HFF-Myc (cell line): ENCODE data around the gene LDLRAD3.

Source experiments
- DNase-seq: peaks from one replicate; pipeline ENCODE4 v3.0.0-alpha.2; 2011; ENCODE audit warnings: low read depth; ENCODE audit errors: extremely low read depth
- H3K4me3 ChIP-seq: replicated peaks from 2 replicates; pipeline ENCODE4 v1.5.1; 2011; ENCODE audit warnings: low read depth, mild to moderate bottlenecking, control low read depth, low read length
- TF ChIP-seq, protein P1 (sequence below): IDR thresholded peaks from 2 replicates; pipeline ENCODE4 v1.5.1; 2012; ENCODE audit warnings: mild to moderate bottlenecking, low read depth, low read length, control low read depth; ENCODE audit errors: missing control alignments

LDLRAD3 gene

DNA sequence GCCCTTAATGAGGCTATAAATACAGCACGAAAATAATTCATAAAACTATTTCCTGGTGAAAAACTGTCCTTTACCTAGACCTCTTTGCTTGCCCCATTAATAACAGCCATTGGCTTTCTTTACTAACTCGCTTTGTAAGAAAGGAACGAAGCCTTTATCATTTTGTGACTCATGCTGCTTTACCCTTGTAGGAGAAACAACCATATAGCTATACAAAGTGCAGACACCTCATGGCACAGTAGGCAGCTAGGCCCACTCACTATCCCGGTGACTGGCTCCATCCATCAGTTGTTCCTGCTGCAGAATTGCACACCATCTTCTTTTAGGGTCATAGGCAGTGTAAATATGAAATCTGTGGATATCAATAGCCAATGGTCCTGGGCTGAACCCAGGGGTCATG lies 85.8 kb downstream of the LDLRAD3 start:
- TF ChIP-seq, protein P1, sequence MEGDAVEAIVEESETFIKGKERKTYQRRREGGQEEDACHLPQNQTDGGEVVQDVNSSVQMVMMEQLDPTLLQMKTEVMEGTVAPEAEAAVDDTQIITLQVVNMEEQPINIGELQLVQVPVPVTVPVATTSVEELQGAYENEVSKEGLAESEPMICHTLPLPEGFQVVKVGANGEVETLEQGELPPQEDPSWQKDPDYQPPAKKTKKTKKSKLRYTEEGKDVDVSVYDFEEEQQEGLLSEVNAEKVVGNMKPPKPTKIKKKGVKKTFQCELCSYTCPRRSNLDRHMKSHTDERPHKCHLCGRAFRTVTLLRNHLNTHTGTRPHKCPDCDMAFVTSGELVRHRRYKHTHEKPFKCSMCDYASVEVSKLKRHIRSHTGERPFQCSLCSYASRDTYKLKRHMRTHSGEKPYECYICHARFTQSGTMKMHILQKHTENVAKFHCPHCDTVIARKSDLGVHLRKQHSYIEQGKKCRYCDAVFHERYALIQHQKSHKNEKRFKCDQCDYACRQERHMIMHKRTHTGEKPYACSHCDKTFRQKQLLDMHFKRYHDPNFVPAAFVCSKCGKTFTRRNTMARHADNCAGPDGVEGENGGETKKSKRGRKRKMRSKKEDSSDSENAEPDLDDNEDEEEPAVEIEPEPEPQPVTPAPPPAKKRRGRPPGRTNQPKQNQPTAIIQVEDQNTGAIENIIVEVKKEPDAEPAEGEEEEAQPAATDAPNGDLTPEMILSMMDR, result no peak
- no peak for DNase-seq
- no peak overlapping the region for H3K4me3 ChIP-seq

DNA sequence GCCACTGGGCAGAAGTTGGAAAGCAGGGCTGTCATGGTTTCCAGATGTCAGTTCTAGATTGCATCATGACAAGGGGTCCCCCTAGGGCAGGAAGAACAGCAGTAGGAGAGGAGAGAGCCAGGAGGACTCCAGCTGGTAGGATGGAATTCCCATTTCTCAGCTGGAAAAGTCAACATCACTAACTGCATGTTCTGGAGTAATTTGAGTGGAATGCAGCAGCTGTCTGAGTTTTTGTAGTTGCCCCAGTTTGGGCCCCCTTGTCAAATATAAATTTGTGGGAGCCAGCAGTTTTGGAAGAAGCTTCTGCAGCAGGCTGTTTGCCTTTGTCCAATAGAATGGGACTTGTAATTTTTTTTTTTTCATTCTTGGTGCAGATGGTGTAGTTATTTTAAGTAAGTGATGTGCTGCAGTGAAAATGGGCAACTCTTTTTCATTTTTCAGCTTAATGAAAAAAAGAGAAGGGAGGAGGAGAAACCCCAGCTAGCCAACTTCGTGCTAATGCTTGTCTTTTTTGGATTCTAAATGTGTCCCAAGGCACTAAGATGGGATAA lies 86.9 kb downstream of the LDLRAD3 start:
- TF ChIP-seq, protein P1, result no peak
- peak; percentile 52 for DNase-seq
- no peak overlapping the region for H3K4me3 ChIP-seq

DNA sequence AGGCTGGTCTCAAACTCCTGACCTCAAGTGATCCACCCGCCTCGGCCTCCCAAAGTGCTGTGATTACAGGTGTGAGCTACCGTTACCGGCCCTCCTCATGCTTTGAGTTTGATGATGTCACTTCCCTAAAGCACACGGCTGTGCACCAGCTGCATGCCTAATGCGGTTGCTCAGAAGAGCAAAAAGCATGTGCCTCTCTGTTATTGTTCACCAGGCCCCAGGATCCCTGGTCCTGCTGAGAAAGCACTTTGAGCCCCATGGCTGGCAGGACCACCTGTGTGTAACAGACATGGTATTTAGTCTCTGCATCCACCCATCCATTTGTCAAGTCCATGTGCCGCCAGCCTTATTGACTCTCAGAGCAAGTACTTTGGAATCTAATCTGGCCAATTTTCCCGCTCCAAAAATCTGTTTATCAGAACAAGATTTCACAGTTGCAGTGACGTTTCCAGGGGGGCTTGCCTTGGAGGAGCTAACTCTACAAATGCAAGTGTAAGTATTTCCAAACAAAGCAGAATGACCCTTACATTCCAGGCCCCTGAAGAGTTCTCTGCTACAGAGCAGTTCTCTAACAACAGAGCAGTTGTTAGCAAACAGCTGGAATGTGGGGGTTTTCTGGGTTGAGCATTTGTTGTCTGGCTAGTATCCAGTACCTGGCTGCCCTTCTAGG lies 89.4 kb downstream of the LDLRAD3 start:
- TF ChIP-seq, protein P1, result no peak
- H3K4me3 ChIP-seq, result no peak overlapping the region
- DNase-seq, result no peak

DNA sequence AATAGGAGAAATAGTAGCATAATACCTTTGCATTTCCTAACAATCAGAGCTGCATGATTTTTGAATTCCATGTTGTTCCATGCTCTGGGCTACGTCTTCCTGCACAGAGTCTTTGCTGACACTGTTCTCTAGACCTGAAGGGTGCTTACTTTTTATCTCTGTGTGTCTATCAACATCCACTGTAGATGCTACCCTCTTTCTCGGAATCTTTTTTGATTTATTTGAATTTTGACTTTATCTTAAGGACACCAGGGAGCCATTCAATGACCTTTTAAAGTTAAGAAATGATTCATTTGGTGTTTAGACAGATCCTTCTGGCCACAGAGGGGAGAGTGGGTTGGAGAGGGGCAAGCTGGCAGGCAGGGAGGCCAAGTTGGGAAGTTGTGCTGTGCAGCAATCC lies 90.1 kb downstream of the LDLRAD3 start:
- DNase-seq, result no peak
- no peak overlapping the region for H3K4me3 ChIP-seq
- TF ChIP-seq, protein P1, result no peak

DNA sequence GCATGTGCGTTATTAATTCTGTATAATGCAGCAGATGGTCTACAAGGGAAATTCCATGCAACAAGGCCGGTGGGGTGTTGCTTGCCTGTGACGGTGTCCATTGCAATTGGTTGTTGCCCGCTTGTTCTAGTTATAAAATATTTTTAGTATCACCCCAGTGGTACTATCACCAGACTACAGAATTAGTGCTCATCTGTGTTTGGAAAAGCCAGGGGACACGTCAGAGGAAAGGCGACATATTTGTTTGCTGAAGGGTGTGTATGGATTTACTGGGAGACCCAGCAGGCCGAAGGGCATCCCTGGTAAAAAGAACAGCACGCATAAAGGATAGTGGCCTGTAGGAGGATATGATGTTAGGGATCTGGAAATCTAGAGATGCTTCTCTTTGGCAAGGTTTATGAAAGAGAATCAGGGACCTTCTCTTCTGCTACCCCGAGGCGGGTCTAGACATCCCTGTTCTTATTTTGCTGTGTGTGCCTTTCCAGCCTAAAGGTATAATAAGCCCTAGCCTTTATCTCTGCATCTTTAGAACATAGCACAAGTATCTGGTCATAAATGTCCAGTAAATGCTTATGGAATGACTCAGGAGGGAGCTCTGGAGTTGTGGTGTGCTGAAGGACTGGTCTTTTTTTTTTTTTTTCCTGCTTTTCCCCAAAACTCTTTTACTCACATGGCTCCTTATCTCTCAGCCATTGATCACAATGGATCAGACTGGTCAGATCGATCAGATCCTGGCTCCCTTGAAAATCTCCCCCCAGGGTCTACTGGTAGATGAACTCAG lies 90.9 kb downstream of the LDLRAD3 start:
- TF ChIP-seq, protein P1, result no peak
- H3K4me3 ChIP-seq, result no peak overlapping the region
- peak; percentile 73 for DNase-seq

DNA sequence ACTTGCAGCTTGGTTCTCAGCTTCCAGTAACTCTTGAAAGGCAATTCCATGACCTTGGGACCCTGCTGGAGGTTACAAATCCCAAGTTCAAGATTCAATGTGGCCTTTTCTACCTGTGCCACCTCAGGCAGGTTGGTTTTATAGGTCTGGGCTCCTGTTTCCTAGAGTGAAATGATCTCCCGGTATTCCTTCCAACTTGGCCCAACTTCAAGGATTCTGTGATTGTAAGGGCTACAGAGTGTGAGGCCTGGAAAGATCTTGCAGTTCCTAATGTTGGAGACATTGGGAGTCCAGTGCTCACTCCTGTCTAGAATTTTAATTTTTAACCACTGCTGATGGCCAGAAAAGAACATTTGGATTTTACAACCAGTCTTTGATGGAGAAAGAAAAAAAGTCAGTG lies 91.6 kb downstream of the LDLRAD3 start:
- H3K4me3 ChIP-seq, result no peak overlapping the region
- TF ChIP-seq, protein P1, result no peak

More for the DNA sequence above, 91.6 kb downstream of the LDLRAD3 start:
- no peak for DNase-seq
